Inferior parietal cortex (tissue), 1 donor: ENCODE results near the gene SYPL1.

ENCODE experiments used
- DNase-seq: peaks from one replicate; pipeline ENCODE4 v3.0.0-alpha.2; 2016; ENCODE audit errors: extremely low spot score

The SYPL1 gene

GRCh38 chr7:106094780-106095179 lies 17.3 kb downstream of the SYPL1 start:
- no peak for DNase-seq

- no peak for DNase-seq
Measured at GRCh38 chr7:106092204-106092603, 19.9 kb downstream of the SYPL1 start.

DNA sequence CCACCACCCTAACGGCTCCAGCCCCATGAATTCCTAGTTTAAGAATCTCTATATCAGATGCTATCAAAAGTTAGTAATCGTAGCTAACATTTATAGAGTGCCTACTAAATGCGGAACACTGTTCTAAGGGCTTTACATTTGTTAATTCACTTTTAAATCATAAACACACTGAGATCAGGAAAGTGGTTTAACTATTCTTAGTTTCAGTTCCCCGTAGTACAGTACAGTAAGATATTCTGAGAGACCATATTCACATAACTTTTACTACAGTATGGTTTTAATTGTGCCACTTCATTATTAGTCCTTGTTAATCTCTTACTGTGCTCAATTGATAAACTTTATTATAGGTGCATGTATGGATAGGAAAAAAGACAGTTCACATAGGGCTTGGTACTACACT lies 22.5 kb downstream of the SYPL1 start:
- DNase-seq, result no peak

- no peak for DNase-seq
Measured at GRCh38 chr7:106088014-106088413, 24.1 kb downstream of the SYPL1 start.

- DNase-seq, result no peak
Measured at GRCh38 chr7:106086062-106086461, 26.1 kb downstream of the SYPL1 start.

GRCh38 chr7:106085015-106085414 lies 27.1 kb downstream of the SYPL1 start:
- no peak for DNase-seq

DNA sequence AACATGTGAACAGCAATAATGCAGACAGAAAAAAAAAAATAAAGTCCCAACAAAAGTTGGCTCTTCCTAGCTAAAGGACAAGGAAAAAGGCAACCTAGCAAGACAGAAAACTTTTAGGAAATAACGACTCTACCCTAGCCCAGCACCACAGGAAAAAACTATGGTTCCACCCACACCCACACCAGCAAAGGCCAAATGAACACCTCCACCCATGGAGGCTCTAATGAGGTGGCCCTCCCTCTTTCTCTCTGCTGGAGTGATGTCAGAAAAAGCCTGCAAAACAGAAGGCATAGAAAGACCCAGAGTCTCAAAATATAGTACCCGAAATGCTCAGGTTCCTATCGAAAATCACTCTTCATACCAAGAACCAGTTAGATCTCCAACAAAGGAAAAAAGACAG lies 28.4 kb downstream of the SYPL1 start:
- DNase-seq, result no peak

- no peak for DNase-seq
Measured at GRCh38 chr7:106082087-106082854, 29.8 kb downstream of the SYPL1 start.

- no peak for DNase-seq
Measured at GRCh38 chr7:106080300-106080987, 31.7 kb downstream of the SYPL1 start.

DNA sequence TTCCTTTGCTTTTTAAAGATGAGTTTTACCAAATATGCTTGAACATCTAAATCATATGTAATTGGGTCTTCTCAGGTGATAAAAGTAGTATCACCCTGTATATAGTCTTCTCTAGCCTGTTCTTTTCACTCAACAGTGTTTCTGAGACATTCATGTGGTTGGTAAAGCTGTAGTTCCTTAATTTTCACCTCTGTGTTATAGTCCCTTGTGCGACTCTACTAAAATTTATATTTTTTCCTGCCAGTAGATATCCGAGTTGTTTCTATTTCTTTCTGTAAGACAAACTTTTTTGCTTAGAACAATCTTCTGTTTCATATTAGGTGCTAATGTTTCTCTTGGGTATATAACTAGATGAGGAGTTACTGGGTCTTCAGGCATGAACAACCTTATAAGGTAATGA lies 35.6 kb downstream of the SYPL1 start:
- DNase-seq, result no peak

- no peak for DNase-seq
Measured at GRCh38 chr7:106075937-106076336, 36.2 kb downstream of the SYPL1 start.

DNA sequence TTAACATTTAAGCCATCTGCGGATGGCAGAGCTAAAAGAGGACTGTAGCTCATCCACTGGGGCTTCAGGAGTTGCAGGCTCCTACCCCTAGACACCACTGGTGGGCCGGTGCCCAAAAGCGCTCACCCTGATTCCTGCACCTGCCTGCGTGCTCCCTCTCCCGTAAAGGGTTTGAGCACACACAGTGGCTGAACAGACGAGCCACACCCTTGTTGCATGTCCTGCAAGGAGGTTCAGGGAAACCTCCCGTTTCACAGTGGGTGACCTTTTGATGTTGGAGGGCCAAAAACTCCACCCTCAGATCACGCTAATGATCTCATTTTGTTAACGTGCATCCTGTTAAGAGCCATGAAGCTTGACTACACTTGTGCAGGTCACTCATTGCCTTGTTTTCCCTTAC lies 37.9 kb downstream of the SYPL1 start:
- DNase-seq, result no peak

DNA sequence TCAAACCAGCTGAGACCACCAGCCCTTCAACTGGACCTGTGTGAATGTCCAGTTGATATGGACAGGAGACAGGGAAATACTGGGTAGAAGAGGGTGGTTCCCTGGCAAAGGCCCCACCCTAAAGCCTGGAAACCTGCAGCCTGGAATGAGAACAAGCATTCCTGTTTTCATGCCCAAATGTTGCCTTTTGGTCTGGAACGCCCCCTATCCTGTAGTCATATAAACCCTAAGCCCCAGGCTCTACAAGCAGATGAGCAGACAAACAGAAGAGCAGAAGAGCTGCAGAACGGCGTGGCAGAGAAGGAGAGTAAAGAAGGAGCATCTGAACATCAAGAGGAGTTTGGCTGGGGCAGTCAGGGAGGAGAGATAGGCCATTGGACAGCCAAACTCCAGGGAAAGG lies 38.4 kb downstream of the SYPL1 start:
- DNase-seq, result no peak

- no peak for DNase-seq
Measured at GRCh38 chr7:106072715-106073091, 39.4 kb downstream of the SYPL1 start.

DNA sequence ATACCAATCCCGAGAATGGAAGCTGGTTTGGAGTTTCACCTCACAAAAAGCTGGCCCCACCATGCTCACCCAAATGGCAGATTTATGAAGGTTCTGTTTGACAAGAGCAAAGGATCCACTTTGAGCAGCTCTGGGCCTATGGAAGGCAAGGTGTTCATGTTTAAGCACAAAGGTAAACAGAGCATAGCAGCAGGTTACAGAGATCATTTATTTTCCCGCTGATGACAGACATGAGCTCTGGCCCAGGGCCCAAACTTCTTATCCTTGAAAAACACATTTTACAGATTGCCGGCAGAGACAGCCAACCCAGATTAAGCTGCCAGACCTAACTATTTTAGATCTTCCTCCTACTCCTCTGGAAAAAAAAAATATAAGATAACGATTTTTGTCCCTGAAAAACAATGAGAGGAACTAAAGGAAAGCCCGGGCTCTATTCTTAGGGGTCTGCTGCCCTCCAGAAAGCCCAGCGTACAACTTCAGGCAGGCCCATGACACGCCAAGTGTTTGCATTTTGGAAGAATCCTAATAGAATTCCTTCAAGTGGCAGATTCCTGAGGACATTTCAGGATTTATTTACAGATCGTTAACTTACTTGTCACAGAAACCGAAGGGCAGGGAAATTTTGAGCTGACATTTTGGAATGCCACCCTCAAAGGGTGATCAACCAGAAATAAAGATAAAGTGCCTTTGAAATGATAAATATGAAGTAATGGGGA lies 40.0 kb downstream of the SYPL1 start:
- no peak for DNase-seq

- no peak for DNase-seq
Measured at GRCh38 chr7:106071356-106071998, 40.6 kb downstream of the SYPL1 start.

DNA sequence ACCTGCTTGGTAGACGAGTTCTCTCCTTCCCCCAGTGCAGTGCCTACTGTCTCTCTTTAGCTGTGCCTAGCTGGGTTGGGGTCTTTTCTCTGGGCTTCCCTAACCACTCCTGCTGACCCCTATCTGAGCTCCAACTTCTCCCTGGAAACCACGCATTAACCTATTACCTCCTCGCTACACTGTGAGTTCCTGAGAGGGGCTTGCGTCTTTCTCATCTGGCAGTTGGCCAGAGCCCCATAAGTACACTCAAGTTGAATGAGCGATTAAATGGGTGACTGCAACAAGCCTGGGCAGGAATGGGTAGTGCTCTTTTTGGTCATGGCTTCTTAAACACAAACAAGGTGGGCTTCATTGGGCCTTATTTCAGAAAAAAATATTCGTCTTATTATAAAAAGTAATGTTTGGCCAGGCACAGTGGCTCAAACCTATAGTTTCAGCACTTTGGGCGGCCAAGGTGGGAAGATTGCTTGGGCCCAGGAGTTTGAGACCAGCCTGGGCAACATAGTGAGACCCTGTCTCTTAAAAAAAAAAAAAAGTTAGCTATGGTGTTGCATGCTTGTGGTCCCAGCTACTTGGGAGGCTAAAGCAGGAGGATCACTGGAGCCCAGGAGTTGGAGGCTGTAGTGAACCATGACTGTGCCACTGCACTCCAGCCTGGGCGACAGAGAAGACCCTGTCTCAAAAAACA lies 41.4 kb downstream of the SYPL1 start:
- no peak for DNase-seq

DNA sequence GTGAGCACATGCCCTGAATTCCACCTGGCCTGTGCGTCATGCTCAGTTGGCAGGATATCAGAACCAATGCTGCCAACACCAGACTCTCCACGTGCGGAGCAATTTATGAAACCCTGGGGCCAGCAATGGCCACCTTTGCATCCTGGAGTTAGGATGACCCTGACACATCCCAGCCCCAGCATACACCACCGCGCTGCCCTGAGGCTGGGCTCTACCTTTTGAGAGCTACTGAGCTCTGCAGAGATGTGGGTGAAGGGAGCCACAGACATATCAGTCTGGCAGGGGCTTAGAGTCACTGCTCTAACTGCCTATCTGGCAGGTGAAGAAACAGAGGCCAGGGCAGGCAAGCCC lies 41.9 kb downstream of the SYPL1 start:
- DNase-seq, result no peak

GRCh38 chr7:106069471-106070200 lies 42.5 kb downstream of the SYPL1 start:
- DNase-seq, result no peak

DNA sequence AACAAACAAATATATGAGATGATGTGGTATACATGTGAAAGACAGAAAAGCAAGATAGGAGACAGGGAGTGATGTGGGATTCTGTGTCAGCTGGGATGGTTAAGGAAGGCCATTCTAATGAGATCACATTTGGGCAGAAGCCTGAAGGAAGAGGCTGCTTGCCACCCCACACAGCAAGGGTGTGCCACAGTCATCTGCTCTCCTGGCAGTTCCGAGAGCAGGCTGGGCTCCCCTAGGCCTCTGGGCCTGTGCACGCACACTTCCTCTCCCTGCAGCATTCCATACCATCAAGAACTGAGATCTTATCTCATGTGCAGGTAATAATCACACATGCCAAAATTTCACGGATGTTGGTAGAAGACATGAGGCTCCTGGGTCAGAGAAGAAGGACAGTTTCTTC lies 43.1 kb downstream of the SYPL1 start:
- no peak for DNase-seq

- DNase-seq, result no peak
Measured at GRCh38 chr7:106068538-106068961, 43.6 kb downstream of the SYPL1 start.
